Activated naive CD8-positive, alpha-beta T cell treated with anti-CD3 and anti-CD28 coated beads, Interleukin-2, amount 10 ng/mL, durations not matched to agents 7 days and 5 days (primary cell): ENCODE measurements around the gene TP53RK. TPM values are rescaled to one million over a fixed set of nuclear protein-coding genes. Genes with fewer than 3 reads are reported as not detected.
A peak's percentile ranks its signal among the peaks of the same experiment; 100 is the strongest.

Source experiments
- ATAC-seq: fragments of 150-1000 bp; cut with Tn5 transposase; one replicate; pipeline ENCODE4 v1.10.0; 2021; ENCODE audit warnings: low read depth, moderate library complexity
- POLR2A ChIA-PET: fragments of 350-600 bp; sonication (Branson Sonifier 250); formaldehyde crosslinking; loops from one replicate; lab custom pipeline; 2021; ENCODE audit warnings: antibody characterized with exemption; lab: Charles Lee
- DNase-seq: peaks from one replicate; pipeline ENCODE4 v3.0.0; 2021
- H3K27ac Mint-ChIP-seq: one replicate; pipeline ENCODE4 v1.8.0; 2022; ENCODE audit warnings: mild to moderate bottlenecking, mixed read lengths
- H3K27me3 Mint-ChIP-seq: one replicate; pipeline ENCODE4 v1.8.0; 2022; ENCODE audit warnings: mild to moderate bottlenecking, moderate library complexity, mixed read lengths
- H3K36me3 Mint-ChIP-seq: one replicate; pipeline ENCODE4 v1.8.0; 2021; ENCODE audit warnings: mild to moderate bottlenecking, mixed read lengths
- H3K4me1 Mint-ChIP-seq: one replicate; pipeline ENCODE4 v1.8.0; 2021; ENCODE audit warnings: mixed read lengths
- H3K4me3 Mint-ChIP-seq: one replicate; pipeline ENCODE4 v1.8.0; 2022; ENCODE audit warnings: mild to moderate bottlenecking, moderate library complexity, mixed read lengths
- H3K9me3 Mint-ChIP-seq: one replicate; pipeline ENCODE4 v1.8.0; 2021; ENCODE audit warnings: mixed read lengths
- total RNA-seq, 2 experiments: library from RNA; stranded (reverse); gene quantifications; one replicate each; pipeline ENCODE4 v1.2.3, GENCODE V29; 2021

The TP53RK gene
- total RNA-seq, 2 experiments from 2014 or later, result 17.3 to 18.4 TPM

DNA sequence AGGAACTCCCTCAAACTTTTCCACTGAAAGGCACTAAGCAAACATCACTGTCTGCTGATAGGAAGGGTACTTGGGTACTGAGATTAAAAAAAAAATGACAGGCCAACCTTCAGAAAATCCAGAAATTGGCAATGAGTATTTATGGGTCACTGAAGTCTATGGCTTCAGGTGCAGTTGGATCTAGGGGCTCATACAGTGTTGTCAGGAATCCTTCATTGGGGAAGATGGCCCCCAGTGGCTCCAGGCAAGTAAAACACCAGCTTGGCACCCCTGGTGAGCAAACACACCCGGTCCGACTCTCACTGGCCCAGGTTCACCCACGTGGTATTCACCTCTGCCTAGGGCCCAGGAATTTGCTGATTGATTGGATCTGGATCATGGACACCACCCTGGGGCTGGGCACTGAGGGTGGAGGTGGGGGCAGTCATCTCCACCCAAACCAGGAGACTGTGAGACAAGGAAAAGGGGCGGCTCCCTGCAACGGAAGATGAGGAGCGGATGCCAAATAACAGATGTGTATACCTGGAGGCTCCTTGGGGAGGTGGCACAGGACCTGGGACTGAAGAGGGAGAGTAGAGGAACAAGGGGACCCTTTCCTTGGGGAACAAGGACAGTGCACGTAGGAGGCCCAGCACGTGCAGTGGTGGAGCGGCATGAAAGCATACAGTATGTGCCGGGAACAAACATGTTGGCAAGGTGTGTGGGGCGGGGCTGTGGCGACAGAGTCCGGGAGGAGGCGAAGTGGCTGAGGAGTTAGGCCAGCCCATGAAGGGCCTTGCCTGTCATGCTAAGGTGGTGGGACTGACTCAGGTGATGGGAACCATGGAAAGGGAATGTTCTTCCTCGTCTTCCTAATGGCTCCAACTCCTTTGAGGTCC is 25.0 kb upstream of the TP53RK start:
- Mint-ChIP-seq H3K27me3 (peaks cover 30% of the 10 kb centered on the region), H3K27ac (no peak overlapping the region), H3K36me3 (no peaks in the 10 kb centered on the region), H3K9me3 (peaks cover under 1% of the 10 kb centered on the region), H3K4me3 (no peak overlapping the region), H3K4me1 (peaks cover 9% of the 10 kb centered on the region)
- DNase-seq (no peak), ATAC-seq (no peak)
- POLR2A ChIA-PET, result no interaction called here

DNA sequence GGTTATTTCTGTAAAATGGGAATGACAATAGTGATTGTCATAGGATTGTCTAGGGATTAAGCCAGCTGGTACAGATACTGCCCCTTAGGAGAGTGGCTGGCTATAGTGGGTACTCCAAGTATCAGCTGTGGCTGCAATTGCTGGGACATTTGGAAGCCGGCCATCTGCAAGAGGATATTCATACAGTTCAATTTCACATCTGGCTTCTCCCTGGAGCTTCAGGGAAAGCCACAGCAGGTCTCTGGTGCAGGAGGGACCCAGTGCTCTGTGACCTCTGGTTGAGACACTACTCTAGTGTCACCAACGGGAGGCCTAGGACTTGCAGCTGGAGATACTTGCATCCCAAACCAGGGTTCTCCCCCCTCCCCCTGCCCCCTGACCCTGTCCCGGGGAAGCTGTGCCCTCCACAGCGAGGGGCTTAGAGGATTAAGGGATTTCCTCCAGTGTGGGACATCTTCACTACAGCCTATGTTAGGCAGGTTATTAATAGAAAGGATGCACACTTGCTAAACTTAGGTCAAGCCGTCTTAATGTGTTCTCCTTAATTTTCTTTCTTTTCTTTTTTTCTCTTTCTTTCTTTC is 22.9 kb upstream of the TP53RK start:
- H3K4me1 Mint-ChIP-seq, result peaks cover 12% of the 10 kb centered on the region
- no peak overlapping the region for H3K27ac Mint-ChIP-seq
- no peaks in the 10 kb centered on the region for H3K9me3 Mint-ChIP-seq
- POLR2A ChIA-PET, result no interaction called here
- ATAC-seq (no peak), DNase-seq (no peak)
- no peak overlapping the region for H3K4me3 Mint-ChIP-seq
- H3K27me3 Mint-ChIP-seq, result peaks cover 35% of the 10 kb centered on the region
- H3K36me3 Mint-ChIP-seq, result no peaks in the 10 kb centered on the region

DNA sequence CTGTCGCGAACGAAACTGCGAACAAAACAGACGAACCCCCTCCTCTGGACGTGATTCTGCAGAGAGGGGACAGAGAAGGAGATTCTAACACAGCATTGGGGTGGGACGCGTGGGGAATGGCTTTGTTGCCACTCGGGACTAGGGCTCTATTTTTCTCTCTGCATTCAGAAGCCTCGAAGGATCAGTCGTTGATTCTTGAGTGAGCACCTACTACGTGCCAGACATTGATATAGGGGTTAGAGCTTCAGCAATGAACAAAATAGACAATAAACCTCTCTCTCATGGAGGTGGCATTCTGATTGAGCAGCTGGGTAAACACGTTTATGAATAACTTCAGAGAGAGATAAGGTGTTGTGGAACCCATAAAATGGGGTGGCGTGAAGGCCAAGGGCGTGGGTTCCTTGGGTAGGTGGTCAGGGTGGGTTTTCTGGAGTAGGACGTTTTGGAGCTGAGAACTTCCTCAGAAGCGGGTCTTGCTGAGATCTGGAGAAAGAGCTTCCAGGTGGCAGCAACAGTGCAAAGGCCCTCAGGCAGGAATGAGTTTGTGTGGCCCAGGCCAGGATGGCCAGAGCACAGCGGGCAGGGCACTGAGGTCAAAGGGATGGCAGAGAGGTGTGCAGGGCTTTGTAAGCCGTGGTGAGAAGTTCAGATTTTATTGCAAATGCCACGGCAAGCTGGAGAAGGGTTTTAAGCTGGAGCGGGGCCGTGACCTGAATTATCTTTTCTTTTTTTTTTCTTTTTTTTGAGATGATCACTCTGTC is 21.1 kb upstream of the TP53RK start:
- Mint-ChIP-seq H3K9me3 (peaks cover 4% of the 10 kb centered on the region), H3K27ac (peak overlapping the region; percentile 40)

DNA sequence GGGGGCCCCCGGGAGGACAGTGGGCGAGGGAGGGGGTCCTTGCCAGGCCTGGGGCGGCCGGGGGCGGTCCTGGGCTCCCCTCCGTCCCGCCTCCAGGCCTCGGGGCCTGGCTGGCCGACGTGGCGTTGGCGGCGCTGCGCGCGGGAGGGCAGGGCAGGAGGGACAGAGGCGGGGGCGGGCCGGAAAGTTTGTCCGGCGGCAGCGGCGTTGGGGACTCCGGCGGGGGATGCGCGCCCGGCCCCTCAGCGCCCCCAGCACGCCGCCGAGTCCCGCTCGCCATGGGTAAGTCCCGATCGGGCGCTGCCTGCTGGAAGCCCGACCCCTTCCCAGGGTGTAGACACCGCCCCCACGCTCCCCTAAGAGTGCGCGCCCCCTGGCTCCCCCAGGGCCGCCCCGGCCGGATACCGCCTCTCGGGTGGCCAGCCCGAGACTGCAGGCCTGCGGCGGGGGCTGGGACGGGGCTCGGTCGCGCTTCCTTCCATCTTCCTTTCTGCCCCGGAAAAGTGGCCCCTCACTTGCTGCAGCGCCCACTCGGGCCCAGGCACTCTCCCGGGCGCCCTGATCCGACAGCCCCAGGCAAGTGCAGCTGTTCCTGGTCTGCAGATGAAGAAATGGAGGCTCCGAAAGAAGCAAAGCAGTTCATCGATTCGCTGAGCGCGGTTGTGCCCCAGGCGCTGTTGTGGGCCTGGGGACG is 20.4 kb upstream of the TP53RK start, which contains the start of gene SLC2A10:
TSS of gene SLC2A10 (plus strand) at position 191 of the 694 bp plus-strand sequence. CDS start at position 279, 88 bp downstream.
- H3K27ac Mint-ChIP-seq, result peak within 1 kb of the TSS; percentile 54
- peaks cover 51% of the 10 kb centered on the region for H3K27me3 Mint-ChIP-seq
- H3K9me3 Mint-ChIP-seq, result peaks cover 5% of the 10 kb centered on the region
- peak; percentile 49 for DNase-seq
- H3K4me3 Mint-ChIP-seq, result peak within 1 kb of the TSS; percentile 74
- H3K4me1 Mint-ChIP-seq, result peaks cover 12% of the 10 kb centered on the region
- H3K36me3 Mint-ChIP-seq, result no peaks in the 10 kb centered on the region
- POLR2A ChIA-PET, result no interaction called here
- ATAC-seq, result peak; percentile 42

More for the DNA sequence above, 21.1 kb upstream of the TP53RK start:
- Mint-ChIP-seq H3K36me3 (no peaks in the 10 kb centered on the region), H3K27me3 (peaks cover 44% of the 10 kb centered on the region), H3K4me1 (peaks cover 12% of the 10 kb centered on the region), H3K4me3 (peak overlapping the region; percentile 74)
- DNase-seq, result no peak
- no peak for ATAC-seq
- POLR2A ChIA-PET, result no interaction called here

DNA sequence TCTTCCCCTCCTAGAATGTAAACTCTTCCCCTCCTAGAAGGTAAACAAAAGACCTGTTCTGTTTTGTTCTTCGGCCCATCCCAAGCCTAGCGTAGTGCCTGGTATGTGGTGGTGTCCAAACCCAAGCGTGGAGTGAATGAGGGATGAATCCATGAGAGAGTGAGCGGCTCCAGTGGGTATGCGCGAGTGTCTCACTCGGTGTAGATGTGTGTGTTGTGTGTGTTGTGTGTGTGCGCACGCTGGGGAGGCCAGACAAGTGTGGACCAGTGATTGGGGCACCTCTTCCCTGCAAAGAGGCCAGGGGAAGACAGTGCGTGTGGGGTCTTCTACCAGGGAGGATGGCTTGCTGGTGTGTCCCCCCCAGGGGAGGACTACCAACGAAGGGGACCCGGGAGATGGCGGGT is 19.8 kb upstream of the TP53RK start:
- H3K27ac Mint-ChIP-seq, result peak overlapping the region; percentile 54
- H3K27me3 Mint-ChIP-seq, result peaks cover 57% of the 10 kb centered on the region
- peaks cover 5% of the 10 kb centered on the region for H3K9me3 Mint-ChIP-seq
- ATAC-seq, result no peak
- H3K4me1 Mint-ChIP-seq, result peaks cover 12% of the 10 kb centered on the region
- POLR2A ChIA-PET, result no interaction called here
- DNase-seq, result no peak
- H3K4me3 Mint-ChIP-seq, result peak overlapping the region; percentile 63
- H3K36me3 Mint-ChIP-seq, result no peaks in the 10 kb centered on the region

DNA sequence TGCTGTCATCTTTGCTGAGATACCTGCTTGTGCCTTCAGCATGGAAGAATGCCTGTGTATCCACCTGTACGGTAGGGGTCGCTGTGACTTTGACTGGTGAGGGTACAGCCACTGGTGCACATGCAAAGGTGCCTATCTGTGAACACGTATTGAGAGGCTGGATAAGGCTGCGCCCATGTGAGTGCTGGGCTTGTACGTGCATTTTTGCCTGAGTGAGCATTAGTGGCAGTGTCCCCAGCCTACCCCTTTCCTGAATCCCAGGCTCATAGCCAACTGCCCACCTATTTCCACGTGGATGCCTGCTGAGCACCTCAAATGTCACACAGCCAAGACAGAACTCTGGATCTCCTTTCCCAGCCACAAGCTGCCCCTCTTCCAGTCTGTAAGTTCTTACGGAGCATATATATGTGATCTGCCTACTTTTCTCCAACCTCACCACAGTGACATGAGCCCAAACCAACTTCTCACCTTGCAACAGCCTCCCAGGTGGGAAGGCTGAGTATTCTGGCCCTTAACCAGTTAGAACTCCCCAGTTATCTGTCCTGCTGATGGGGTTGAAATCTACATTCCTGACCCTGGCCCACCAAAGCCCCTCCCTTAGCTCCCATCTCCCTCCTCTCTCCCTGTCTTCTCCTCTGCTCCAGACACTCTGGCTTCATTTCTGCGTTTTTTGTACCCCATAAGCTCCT is 19.1 kb upstream of the TP53RK start:
- no peak for DNase-seq

DNA sequence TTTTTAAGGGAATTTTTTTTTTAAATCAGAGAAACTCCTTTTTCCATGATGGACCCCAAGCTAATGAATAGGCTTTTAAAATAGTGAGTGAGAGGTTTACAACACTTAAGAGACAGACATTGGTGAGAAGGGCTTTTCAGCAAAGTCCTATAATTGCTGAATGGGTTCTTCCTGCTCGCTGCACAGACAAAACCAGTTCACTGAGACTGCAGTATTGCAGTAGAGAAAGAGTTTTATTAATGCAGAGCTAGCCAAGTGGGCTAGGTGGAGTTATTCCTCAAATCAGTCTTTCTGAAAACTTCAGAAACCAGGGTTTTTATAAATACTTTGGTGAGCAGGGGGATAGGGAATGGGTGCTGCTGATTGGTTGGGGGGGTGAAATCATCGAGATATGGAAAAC is 17.0 kb upstream of the TP53RK start:
- no peak for ATAC-seq
- Mint-ChIP-seq H3K4me1 (peaks cover 12% of the 10 kb centered on the region), H3K9me3 (peaks cover 5% of the 10 kb centered on the region), H3K27me3 (peaks cover 51% of the 10 kb centered on the region), H3K4me3 (no peak overlapping the region), H3K36me3 (no peaks in the 10 kb centered on the region), H3K27ac (no peak overlapping the region)
- POLR2A ChIA-PET, result no interaction called here
- DNase-seq, result no peak

More for the DNA sequence above, 19.1 kb upstream of the TP53RK start:
- Mint-ChIP-seq H3K9me3 (peaks cover 5% of the 10 kb centered on the region), H3K4me3 (no peak overlapping the region), H3K27me3 (peaks cover 57% of the 10 kb centered on the region), H3K27ac (no peak overlapping the region), H3K4me1 (peaks cover 12% of the 10 kb centered on the region), H3K36me3 (no peaks in the 10 kb centered on the region)
- no peak for ATAC-seq
- POLR2A ChIA-PET, result no interaction called here

DNA sequence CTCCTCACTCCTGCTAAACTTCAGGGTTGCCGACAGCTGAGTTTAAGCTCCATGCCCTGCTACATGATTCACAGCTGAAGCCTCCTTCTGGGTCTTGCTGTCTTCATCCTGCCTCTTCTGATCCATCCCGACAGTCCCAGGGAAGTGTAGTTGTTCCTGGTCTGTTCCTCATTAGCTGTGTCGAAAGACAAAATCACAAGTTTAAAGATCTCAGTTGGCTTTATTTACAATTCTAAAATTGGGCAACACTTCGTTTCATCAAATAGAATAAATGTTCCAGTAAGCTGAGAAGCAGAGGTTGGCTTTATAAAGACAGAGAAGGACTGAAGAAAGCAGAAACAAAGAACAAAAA is 16.1 kb upstream of the TP53RK start:
- no peak overlapping the region for H3K4me3 Mint-ChIP-seq
- H3K27me3 Mint-ChIP-seq, result peaks cover 46% of the 10 kb centered on the region
- ATAC-seq (no peak), DNase-seq (no peak)
- no peaks in the 10 kb centered on the region for H3K36me3 Mint-ChIP-seq
- H3K27ac Mint-ChIP-seq, result no peak overlapping the region
- POLR2A ChIA-PET, result no interaction called here
- H3K4me1 Mint-ChIP-seq, result peaks cover 9% of the 10 kb centered on the region
- peaks cover 5% of the 10 kb centered on the region for H3K9me3 Mint-ChIP-seq

DNA sequence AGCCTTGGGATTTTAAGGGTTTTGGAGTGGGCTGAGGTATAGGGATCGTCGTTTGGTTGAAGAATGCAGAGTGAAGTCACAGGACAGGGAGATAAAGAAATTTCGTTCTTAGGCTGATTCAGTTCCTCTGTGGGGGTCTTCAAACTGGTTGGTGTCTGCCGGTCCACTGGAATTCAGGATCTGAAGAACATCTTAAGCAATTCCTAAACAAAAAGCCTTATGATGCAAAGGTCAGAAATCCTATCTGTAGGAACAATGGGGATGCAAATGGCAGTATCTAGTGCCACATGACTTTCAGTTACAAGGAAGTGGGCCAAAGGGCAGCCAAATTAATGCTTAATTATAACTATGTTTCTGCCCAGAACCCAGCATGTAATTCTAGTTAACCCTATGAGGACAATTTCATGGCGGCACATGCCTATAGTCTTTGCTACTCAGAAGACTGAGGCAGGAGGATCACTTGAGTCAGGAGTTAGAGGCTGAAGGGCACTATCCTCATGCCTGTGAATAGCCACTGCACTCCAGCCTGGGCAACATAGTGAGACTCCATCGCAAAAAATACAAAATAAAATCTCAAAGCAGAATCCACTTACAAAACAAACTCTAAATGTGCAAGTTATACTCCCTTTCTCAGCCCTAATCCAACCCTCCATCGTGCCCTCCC is 15.6 kb upstream of the TP53RK start:
- Mint-ChIP-seq H3K4me1 (peaks cover 4% of the 10 kb centered on the region), H3K9me3 (peaks cover 5% of the 10 kb centered on the region), H3K27me3 (peaks cover 44% of the 10 kb centered on the region), H3K27ac (no peak overlapping the region), H3K4me3 (no peak overlapping the region), H3K36me3 (no peaks in the 10 kb centered on the region)
- DNase-seq (no peak), ATAC-seq (no peak)
- POLR2A ChIA-PET, result no interaction called here

DNA sequence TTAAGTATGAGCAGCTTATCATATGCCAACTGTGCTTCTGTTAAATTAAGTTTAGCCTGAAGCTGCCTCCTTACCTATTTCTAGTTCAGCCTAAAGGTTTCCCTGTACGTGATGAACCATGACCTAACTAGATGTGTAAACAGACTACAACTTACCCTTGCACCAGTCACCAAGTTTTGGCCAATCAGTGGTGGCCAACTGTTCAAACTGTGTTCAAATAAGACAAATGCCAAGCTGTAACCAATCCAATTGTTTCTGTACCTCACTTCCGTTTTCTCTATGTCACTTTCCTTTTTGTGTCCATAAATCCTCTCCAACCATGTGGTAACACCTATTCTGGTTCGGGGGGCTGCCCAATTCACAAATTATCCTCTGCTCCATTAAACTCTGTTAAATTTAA is 14.2 kb upstream of the TP53RK start:
- Mint-ChIP-seq H3K4me1 (peaks cover 2% of the 10 kb centered on the region), H3K27me3 (peaks cover 37% of the 10 kb centered on the region), H3K36me3 (no peaks in the 10 kb centered on the region), H3K4me3 (no peak overlapping the region), H3K9me3 (peaks cover 5% of the 10 kb centered on the region), H3K27ac (no peak overlapping the region)
- POLR2A ChIA-PET, result no interaction called here
- DNase-seq (no peak), ATAC-seq (no peak)

DNA sequence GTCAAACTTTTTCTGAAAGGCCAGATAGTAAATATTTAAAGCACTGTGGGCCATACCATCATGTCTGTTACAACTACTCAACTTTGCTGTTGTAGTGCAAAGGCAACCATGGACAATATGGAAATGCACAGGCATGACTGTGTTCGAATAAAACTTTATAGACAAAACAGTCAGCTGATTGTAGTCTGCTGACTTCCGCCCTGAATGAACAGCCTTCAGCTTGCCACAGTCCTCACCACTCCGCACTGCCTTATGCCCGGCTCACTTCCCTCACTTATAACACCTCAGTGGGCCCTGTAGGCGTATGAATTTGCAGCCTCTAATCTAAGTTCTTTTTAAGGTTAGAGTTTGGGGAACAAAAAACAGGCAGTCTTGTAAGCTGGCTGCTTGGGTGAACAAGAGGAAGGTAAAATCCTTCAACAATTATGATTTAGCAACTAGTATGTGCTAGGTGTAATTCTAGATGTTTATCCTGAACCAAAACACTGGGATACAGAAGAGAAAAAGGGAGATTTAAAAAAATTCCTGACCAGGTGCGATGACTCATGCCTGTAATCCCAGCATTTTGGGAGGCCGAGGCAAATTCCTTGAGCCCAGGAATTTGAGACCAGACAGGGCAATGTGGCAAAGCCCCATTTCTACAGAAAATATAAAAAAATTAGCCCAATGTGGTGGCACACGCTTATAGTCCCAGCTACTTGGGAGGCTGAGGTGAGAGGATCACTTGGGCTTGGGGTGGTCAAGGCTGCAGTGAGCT is 13.4 kb upstream of the TP53RK start:
- Mint-ChIP-seq H3K9me3 (peaks cover 5% of the 10 kb centered on the region), H3K4me1 (peaks cover 2% of the 10 kb centered on the region), H3K27me3 (peaks cover 35% of the 10 kb centered on the region), H3K4me3 (no peak overlapping the region), H3K36me3 (no peaks in the 10 kb centered on the region), H3K27ac (no peak overlapping the region)
- POLR2A ChIA-PET, result no interaction called here
- ATAC-seq (no peak), DNase-seq (no peak)

DNA sequence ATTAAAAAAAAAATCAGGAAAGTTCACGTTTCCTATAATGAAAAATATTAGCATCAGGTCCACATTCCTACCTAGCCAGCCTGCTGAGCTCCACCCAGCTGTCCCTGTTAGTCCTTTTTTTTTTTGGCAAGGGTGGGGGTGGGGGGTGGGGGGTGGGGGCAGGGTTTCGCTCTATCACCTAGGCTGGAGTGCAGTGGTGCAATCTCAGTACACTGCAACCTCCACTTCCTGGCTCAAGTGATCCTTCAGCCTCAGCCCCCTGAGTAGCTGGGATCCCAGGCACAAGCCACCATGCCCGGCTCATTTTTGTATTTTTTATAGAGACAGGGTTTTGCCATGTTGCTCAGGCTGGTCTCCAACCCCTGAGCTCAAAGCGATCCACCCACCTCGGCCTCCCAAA is 12.7 kb upstream of the TP53RK start:
- POLR2A ChIA-PET, result no interaction called here
- peaks cover 4% of the 10 kb centered on the region for H3K4me1 Mint-ChIP-seq
- no peak for DNase-seq
- H3K27me3 Mint-ChIP-seq, result peaks cover 35% of the 10 kb centered on the region
- no peak overlapping the region for H3K4me3 Mint-ChIP-seq
- H3K27ac Mint-ChIP-seq, result no peak overlapping the region
- peaks cover 5% of the 10 kb centered on the region for H3K9me3 Mint-ChIP-seq
- no peaks in the 10 kb centered on the region for H3K36me3 Mint-ChIP-seq
- ATAC-seq, result no peak
